DMS153 treated with DMSO at 0.1 percent for 48 hours (cell line): ENCODE measurements around the gene GGA2.

Experiments used
- DNase-seq: peaks from one replicate; lab custom pipeline; 2025; ENCODE audit not compliant: unreplicated experiment; lab: John Stamatoyannopoulos, UW

Gene GGA2

DNA sequence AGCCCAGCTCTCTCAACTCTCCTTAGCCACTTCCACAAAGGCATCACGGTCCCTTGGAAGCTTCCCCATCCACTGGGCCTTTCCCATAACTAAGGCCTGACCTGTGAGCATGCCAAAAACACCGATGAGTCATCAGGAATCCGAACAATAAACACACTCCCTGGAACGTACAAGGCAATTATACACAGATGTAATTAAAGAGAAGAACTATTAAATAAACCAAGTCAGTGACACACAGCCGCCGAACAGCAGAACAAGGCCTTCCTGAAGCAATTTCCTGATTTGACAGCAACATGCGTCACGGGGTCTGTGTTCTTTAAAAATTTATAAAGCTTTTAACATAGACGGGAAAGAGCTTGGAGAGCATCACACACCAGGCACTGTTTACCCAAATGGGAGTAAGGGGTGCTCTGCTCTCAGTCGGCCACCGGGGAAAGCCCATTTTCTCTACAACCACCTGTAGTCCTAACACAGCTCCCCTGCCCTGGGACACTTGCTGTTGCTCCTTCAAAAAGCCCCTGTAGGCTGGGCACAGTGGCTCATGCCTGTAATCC is 86.7 kb downstream of the GGA2 start:
- DNase-seq: peak; percentile 62

DNA sequence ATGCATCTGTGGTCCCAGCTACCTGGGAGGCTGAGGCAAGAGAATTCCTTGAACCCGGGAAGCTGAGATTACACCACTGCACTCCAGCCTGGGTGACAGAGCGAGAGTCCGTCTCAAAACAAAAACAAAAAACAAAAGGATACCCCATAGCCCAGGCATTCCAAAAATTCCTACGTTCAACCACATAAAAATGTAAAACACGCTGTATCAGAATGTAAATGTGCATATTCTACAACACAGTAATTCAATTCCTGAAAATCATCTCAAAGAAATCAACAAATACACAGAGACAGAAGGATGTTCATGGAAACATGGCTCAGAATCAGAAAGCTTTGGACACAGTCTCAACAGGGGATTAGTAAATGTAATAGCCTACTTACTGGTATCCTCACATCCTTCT is 90.3 kb downstream of the GGA2 start:
- no peak for DNase-seq

DNA sequence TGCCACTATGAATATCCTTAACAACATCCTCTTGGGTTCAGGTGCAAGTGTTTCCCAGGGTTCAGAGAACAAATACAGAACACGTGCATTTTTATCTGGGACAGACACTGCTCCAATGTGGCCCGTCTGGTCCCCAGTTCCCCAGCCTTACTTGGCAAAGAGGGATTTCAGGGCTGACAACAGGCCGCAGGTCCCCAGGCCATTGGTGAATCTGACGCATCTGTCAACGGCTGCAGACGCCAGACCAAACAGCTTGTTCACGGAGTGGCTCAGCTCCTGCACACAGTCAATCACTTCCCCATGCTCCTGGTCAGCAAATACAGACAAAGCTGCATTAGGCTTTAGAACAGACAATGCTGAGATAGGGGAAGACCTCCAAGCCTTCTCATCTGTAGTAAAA is 93.5 kb downstream of the GGA2 start:
- no peak for DNase-seq

DNA sequence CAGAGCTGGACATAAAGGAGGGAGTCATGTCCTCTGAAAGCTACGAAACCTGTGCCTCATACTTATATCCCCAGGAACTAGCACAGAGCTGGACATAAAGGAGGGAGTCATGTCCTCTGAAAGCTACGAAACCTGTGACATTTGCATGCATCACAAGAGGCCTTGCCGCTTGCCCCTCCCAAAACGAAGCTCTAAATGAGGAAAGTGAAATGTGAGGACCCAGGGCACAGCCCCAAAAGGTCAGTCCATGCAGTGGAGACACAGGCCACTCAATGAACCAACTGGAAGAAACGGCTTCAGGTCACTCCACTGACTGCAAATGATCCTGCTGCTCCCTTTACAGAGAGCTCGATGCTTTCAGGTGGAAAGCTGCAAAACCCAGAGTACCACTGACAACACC is 95.6 kb downstream of the GGA2 start:
- DNase-seq: no peak
